ENCODE results near the gene TNN. TPM values are rescaled to one million over a fixed set of nuclear protein-coding genes. Genes with fewer than 3 reads are reported as not detected.

Gene TNN
- total RNA-seq, 1 experiment from 2014 or later: 0.11 TPM

- Histone ChIP-seq H3K9ac (ENCODE audit: extremely low read depth, insufficient read length, low read length) (no peak overlapping the region), H3T11ph (ENCODE audit: low read length) (no peak overlapping the region), H2BK15ac (ENCODE audit: low read depth, low read length) (no peak overlapping the region), H3K27ac (ENCODE audit: insufficient read length, low read depth, low read length) (no peak overlapping the region), H3K23me2 (ENCODE audit: insufficient read length, low read depth, low read length, poor library complexity, severe bottlenecking) (no peaks in the 10 kb centered on the region), H2AK5ac (ENCODE audit: insufficient read length, low read length) (no peak overlapping the region), H2BK12ac (ENCODE audit: insufficient read length, low read depth, low read length) (no peak overlapping the region), H3K56ac (ENCODE audit: insufficient read length, low read depth, low read length) (no peak overlapping the region), H2BK20ac (ENCODE audit: low read depth, low read length, poor library complexity, severe bottlenecking) (no peak overlapping the region), H2BK120ac (ENCODE audit: low read depth, low read length, poor library complexity, severe bottlenecking) (no peak overlapping the region), H4K91ac (ENCODE audit: insufficient read length, low read depth, low read length) (no peak overlapping the region), H3K9me3 (ENCODE audit: control insufficient read depth, low read depth, low read length) (no peaks in the 10 kb centered on the region), H3K27me3 (ENCODE audit: insufficient read depth, low read length) (no peaks in the 10 kb centered on the region), H4K20me1 (ENCODE audit: control insufficient read depth, insufficient read depth, insufficient read length) (peaks cover 4% of the 10 kb centered on the region), H2BK5ac (ENCODE audit: insufficient read length, low read length) (no peak overlapping the region), H3K18ac (ENCODE audit: insufficient read length, low read depth, low read length) (no peak overlapping the region), H3K79me2 (ENCODE audit: insufficient read depth, low read length) (no peaks in the 10 kb centered on the region), H3K79me1 (ENCODE audit: insufficient read depth, low read depth, low read length, poor library complexity, severe bottlenecking) (no peaks in the 10 kb centered on the region), H3K14ac (ENCODE audit: insufficient read depth, low read length) (no peak overlapping the region), H3K4me1 (ENCODE audit: insufficient read depth, low read length) (no peaks in the 10 kb centered on the region), H3K4ac (ENCODE audit: low read depth, low read length) (no peak overlapping the region), H4K8ac (replicated peaks; ENCODE audit: insufficient read length, low read depth, low read length) (no peak overlapping the region), H4K5ac (ENCODE audit: insufficient read length, low read depth, low read length) (no peak overlapping the region), H3K4me2 (ENCODE audit: insufficient read depth, insufficient read length, low read length) (no peak overlapping the region), H3K23ac (ENCODE audit: insufficient read length, low read depth, low read length) (no peak overlapping the region), H2AFZ (ENCODE audit: low read length) (no peak overlapping the region)
- peaks cover 2% of the 10 kb centered on the region; the same call in 1 of the 2 replicates for H3K27me3 Mint-ChIP-seq (ENCODE audit: low read depth)
- DNase-seq: no peak
- H3K4me3 Mint-ChIP-seq: no peak overlapping the region
- no peak overlapping the region for H3K27ac Mint-ChIP-seq
- no peaks in the 10 kb centered on the region for H3K9me3 Mint-ChIP-seq
- H3K36me3 Mint-ChIP-seq (ENCODE audit: insufficient read depth in 1 of 3, low read depth in 3 of 3): no peaks in the 10 kb centered on the region; a peak in 1 of 7 replicates
- peaks cover 0 to 4% of the 10 kb centered on the region in 2 experiments; a peak in 1 of 4 replicates for H3K4me1 Mint-ChIP-seq
- no peak for TF ChIP-seq CTCF (conservative IDR thresholded peaks at IDR 0.05)
- no CpG with 5 or more reads among the region's 3 CpGs for WGBS (ENCODE audit: extremely low coverage, insufficient read length, low lambda C conversion rate)
Measured at GRCh38 chr1:175095069-175095468, 27.4 kb downstream of the TNN start.
